ENCODE measurements around the gene PPP1R2.
A peak's percentile ranks its signal among the peaks of the same experiment; 100 is the strongest.
"Not testable (repeated sequence)": the region's sequence is repeated elsewhere in the genome, so short reads cannot be mapped to it uniquely, and the experiment has no call there.

Gene PPP1R2

GRCh38 chr3:195542698-195543499 is at the start of gene PPP1R2:
PPP1R2 (minus strand) TSS chr3:195543325; CDS start chr3:195543025, 300 bp downstream.
- peak; percentile 96 to 100 (median 99) for DNase-seq

DNA sequence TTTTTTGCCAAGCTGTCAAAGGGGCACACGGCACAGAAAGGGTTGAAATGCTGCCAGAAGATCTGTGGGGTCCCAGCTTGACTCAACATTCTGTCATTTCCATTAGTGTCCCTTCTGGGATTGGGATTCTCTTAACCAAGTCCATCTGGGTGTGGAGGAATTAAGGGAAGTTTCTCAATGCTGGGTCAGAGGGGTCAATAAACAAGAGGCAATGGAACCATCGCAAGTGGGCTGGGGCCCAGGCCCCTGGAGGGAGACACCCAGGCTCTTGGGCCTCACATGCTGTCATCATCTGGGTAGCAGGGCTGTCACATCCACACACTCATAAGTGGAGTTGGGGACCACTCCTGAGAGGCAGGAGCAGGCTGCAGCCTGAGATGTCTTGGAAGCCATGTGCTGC is 48.7 kb upstream of the PPP1R2 start:
- no peak for DNase-seq

DNA sequence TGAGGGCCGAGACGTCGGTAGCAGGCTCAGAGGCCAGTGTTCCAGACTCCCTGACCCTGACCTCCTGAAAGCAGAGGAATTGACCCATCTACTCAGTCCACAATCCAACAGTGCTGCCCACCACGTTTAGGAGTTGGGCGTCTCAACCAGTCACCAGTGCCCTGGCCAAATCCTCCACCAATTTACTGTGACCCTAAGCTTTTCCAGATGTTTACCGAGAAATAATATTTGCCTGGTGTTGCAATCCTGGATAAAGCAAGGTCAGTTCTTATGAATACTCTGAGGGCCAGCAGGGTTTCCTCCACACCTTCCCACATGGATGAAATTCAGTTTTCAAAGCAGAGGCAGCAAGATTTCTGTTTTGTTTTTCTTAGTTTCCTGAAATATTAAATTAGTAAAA is 48.1 kb upstream of the PPP1R2 start:
- DNase-seq, result no peak

GRCh38 chr3:195590381-195590780 is 47.3 kb upstream of the PPP1R2 start:
- not testable (repeated sequence) for DNase-seq

DNA sequence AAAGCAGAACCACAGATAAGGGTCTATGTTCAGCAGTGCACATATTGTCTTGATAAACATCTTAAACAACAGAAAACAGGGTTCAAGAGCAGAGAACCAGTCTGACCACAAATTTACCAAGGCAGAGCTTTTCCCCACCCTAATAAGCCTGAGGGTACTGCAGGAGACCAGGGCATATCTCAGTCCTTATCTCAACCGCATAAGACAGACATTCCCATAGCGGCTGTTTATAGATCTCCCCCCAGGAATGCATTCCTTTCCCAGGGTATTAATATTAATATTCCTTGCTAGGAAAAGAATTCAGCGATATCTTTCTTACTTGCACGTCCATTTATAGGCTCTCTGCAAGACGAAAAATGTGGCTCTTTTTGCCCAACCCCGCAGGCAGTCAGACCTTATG is 46.7 kb upstream of the PPP1R2 start:
- DNase-seq, result not testable (repeated sequence)

GRCh38 chr3:195587824-195588223 is 44.7 kb upstream of the PPP1R2 start:
- peak in 1 of 3 donors; percentile 26 for DNase-seq

DNA sequence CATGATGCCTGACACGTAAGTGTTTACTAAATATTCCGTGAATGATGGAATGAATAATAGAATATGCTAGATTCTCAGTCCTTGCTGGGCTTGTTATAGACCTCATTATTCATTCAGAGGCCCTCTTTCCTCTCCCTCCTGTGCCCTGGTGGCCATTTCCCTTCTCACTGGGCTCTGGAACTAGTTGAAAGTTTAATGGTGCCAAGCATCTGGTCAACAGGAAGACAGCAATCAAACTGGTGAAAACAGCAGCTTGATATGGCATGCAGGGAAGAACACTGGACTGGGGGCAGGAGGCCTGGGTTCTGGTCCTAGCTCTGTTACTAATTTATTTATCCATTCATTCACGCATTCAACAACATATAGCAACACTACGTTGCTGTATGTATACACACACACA is 44.3 kb upstream of the PPP1R2 start:
- no peak for DNase-seq

DNA sequence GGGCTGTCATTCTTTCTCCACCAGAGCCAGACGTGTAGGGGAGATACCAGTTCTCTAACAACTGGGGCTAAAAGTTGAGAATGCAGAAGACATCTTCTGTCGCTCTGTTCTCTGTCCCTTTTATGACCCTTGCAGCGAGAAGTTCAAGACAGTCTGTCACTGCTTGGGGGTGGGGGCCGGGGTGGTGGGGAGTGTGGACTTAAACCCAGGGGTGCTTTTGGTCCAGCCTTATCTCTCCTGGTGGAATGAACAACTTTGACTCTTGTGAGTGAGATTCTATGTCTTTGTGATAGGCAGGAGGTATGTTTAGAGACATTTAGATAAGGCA is 41.4 kb upstream of the PPP1R2 start:
- no peak for DNase-seq

GRCh38 chr3:195583831-195584542 is 40.9 kb upstream of the PPP1R2 start, which contains the start of gene APOD:
APOD (minus strand) TSS chr3:195583940; CDS start chr3:195579461, 4,479 bp downstream.
- peak in 2 of 3 donors; percentile 10 to 43 for DNase-seq

DNA sequence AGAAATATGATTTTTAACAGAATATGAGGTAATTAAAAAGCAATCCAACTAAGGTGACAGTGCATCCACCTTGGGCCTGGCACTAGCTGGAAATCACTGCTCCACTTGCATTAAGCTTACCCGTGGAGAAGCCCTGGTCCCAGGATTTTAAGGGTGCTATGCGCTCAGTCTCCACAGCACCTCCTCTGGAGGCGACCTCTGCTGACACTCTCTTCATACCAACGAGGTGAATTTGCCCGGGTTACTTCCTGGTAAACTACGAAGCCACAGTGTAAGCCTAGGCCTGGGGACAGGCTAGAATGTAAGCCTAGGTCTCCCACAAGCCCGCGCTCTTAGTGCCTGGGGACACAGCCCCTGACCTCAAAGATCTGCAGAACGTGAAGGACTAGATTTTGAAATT is 39.8 kb upstream of the PPP1R2 start:
- no peak for DNase-seq

GRCh38 chr3:195580744-195581443 is 37.8 kb upstream of the PPP1R2 start:
- DNase-seq, result peak in 1 of 3 donors; percentile 26

GRCh38 chr3:195579281-195579680 is 36.2 kb upstream of the PPP1R2 start:
- no peak for DNase-seq

DNA sequence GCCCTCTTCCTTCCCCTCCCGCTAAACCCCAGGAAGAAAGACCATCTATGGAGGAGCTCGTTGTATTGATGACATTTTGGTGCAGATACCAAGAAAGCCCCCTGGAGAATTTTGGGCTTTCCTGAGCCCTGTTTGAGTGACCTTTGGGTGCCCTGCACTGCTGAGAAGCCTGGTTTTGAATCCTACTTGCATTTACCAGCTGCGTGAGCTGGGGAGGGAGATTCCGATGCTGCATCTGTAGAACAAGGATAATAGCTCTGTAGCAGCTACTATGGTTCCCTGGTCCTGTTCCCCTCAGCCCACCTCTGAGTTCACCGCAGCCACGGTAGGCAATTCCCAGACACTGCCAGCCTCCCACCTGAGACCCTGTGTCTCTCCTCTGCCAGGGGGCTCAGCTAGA is 35.4 kb upstream of the PPP1R2 start:
- no peak for DNase-seq

DNA sequence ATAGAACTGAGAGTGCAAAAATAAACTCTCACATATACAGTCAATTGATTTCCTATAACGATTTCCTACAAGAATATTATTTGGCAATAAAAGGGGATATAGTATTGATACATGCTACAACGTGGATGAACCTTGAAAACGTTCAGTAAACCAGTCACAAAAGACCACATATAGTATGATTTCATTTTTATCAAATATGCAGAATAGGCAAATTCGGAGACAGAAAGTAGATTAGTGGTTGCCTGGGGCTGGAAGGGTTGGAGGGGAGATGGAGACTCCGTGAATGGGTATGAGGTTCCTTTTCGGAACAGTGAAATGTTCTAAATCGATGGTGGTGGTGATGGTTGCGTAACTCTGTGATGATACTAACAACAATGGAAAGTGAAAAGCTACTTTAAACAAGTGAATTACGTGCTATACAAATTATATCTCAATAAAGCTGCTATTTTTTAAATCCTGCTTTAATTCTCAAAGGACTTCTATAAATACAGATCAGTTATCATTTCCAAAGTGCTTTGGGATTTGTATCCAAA is 34.6 kb upstream of the PPP1R2 start:
- DNase-seq, result no peak

DNA sequence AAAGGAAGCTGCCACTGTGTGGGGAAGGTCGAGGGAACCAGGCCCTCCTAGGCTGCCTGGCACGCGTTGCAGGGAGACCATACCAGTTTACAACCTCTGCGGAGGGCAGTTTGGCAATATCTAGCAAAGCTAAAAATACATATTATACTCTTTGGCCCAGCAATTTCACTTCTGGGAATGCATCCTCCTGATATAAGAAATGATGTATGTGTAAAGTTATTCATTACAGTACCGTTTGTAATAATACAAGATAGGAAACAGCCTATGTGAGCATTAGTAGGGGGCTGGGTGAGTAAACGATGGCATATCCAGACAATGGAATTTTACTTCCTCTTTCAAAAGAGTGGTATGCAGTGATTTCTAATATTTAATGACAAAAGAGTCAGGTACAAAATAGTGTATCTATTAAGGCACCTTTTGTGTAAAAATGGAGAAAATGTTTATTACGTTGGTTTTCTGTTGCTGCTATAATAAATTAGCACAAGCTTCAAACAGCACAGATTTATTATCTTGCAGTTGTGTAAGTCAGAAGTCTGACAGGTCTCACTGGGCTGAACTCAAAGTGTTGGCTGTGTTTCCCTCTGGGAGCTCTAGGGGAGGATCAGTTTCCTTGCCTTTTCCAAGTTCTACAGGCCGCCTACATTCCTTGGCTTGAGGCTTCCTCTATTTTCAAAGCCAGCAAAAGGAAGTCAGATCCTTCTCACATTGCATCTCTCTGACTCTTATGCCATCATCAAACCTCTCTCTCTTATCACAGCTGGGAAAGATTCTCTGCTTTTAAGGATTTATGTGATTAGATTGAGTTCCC is 31.6 kb upstream of the PPP1R2 start:
- DNase-seq, result peak in 2 of 3 donors; percentile 24 to 25

- no peak for DNase-seq
Observed at GRCh38 chr3:195573611-195574496, 30.7 kb upstream of the PPP1R2 start.

- no peak for DNase-seq
Observed at GRCh38 chr3:195571361-195571760, 28.2 kb upstream of the PPP1R2 start.

GRCh38 chr3:195570912-195571311 is 27.8 kb upstream of the PPP1R2 start:
- DNase-seq, result no peak

DNA sequence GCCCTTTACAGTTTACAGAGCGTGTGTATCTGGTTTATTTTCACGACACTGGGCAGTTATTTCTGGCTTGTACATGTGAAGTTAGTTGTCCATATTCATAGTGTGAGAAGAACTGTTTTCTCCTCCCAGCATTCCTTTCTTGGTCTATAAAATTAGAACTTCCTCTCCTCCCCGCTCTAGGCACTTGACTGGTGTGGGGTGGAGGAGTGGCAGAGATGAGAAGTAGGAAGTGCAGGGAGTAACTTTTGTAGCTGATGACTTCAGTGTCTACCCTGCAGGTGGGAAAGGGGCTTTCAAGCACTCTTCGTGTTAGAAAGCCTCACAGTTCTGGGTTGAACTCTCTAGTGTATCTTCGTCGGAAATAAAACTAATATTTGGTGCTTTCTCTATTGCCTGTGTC is 27.2 kb upstream of the PPP1R2 start:
- no peak for DNase-seq

DNA sequence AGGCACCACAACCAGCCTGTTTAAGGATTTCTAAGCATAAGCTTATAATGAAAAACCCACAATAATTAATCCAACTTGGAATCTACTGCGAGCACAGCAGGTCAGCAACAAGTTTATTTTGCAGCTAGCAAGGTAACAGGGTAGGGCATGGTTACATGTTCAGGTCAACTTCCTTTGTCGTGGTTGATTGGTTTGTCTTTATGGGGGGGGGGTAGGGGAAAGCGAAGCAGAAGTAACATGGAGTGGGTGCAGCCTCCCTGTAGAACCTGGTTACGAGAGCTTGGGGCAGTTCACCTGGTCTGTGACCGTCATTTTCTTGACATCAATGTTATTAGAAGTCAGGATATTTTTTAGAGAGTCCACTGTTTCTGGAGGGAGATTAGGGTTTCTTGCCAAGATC is 25.5 kb upstream of the PPP1R2 start:
- DNase-seq, result no peak

DNA sequence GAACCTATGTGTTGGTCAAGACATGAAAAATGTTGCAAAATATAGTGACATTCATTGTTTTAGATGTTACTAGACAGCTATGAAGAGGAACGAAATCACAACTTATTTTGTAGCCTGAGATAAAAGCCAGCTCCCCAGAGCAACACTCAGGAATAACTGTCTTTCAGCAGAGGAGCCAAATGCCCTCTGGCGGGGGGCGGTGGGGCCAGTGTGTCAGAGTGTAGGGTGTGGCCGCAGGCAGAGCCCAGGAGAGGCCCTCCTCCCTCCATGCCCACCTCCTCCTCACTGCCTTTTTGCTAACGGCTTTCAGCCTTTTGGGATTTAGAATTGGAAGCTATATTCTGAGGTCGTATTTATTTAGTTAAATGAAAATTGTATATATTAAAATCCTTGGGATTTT is 23.7 kb upstream of the PPP1R2 start:
- DNase-seq, result no peak

Measured in suppressor macrophage treated with lipopolysaccharide for 1 hour (primary cell).